Measurements from ENCODE around the gene OR2B2.
"Not testable (repeated sequence)": the region's sequence is repeated elsewhere in the genome, so short reads cannot be mapped to it uniquely, and the experiment has no call there.

The OR2B2 gene

GRCh38 chr6:27911956-27912446, at the start of gene OR2B2:
OR2B2 (minus strand) TSS chr6:27912396; CDS start chr6:27912319, 77 bp downstream.
- DNase-seq (ENCODE audit: low read depth, low spot score), result no peak
- in situ Hi-C loops (cut with HindIII; ENCODE audit: low sequenced_read_pairs), result no loop called here
- TF ChIP-seq CTCF (IDR thresholded peaks at IDR 0.05; ENCODE audit: low read depth, low read length), result no peak
- H3K4me3 ChIP-seq (ENCODE audit: low read depth, low read length), result no peak within 1 kb of the TSS

- TF ChIP-seq CTCF (IDR thresholded peaks at IDR 0.05; ENCODE audit: low read depth, low read length), result no peak
- DNase-seq (ENCODE audit: low read depth, low spot score), result no peak
- in situ Hi-C loops (cut with HindIII; ENCODE audit: low sequenced_read_pairs), result no loop called here
- H3K4me3 ChIP-seq (ENCODE audit: low read depth, low read length), result no peak overlapping the region
These were observed 45.3 kb upstream of the OR2B2 start for GRCh38 chr6:27957516-27957915.

- DNase-seq (ENCODE audit: low read depth, low spot score), result no peak
- H3K4me3 ChIP-seq (ENCODE audit: low read depth, low read length), result no peak within 1 kb of the TSS
- no peak for TF ChIP-seq CTCF (IDR thresholded peaks at IDR 0.05; ENCODE audit: low read depth, low read length)
- in situ Hi-C loops (cut with HindIII; ENCODE audit: low sequenced_read_pairs), result no loop called here
These were observed 44.7 kb upstream of the OR2B2 start, which contains the start of gene OR2B6 for GRCh38 chr6:27956941-27957340. OR2B6 (plus strand) TSS chr6:27957241; CDS start chr6:27957241, 0 bp downstream.

- TF ChIP-seq CTCF (IDR thresholded peaks at IDR 0.05; ENCODE audit: low read depth, low read length), result no peak
- no peak for DNase-seq (ENCODE audit: low read depth, low spot score)
- no peak overlapping the region for H3K4me3 ChIP-seq (ENCODE audit: low read depth, low read length)
- in situ Hi-C loops (cut with HindIII; ENCODE audit: low sequenced_read_pairs), result no loop called here
These were observed 38.8 kb upstream of the OR2B2 start for GRCh38 chr6:27951040-27951439.

GRCh38 chr6:27948237-27948636, 36.0 kb upstream of the OR2B2 start:
- no peak for TF ChIP-seq CTCF (IDR thresholded peaks at IDR 0.05; ENCODE audit: low read depth, low read length)
- DNase-seq (ENCODE audit: low read depth, low spot score), result no peak
- in situ Hi-C loops (cut with HindIII; ENCODE audit: low sequenced_read_pairs), result no loop called here
- H3K4me3 ChIP-seq (ENCODE audit: low read depth, low read length), result no peak overlapping the region

GRCh38 chr6:27943072-27943471, 30.9 kb upstream of the OR2B2 start:
- H3K4me3 ChIP-seq (ENCODE audit: low read depth, low read length); in situ Hi-C loops (cut with HindIII; ENCODE audit: low sequenced_read_pairs); DNase-seq (ENCODE audit: low read depth, low spot score): not testable (repeated sequence)

- no peak for DNase-seq (ENCODE audit: low read depth, low spot score)
- TF ChIP-seq CTCF (IDR thresholded peaks at IDR 0.05; ENCODE audit: low read depth, low read length), result no peak
- H3K4me3 ChIP-seq (ENCODE audit: low read depth, low read length), result no peak overlapping the region
- in situ Hi-C loops (cut with HindIII; ENCODE audit: low sequenced_read_pairs), result no loop called here
These were observed 28.6 kb upstream of the OR2B2 start for GRCh38 chr6:27940766-27941165.
